ENCODE data around the gene RIMBP2.

Gene RIMBP2

DNA sequence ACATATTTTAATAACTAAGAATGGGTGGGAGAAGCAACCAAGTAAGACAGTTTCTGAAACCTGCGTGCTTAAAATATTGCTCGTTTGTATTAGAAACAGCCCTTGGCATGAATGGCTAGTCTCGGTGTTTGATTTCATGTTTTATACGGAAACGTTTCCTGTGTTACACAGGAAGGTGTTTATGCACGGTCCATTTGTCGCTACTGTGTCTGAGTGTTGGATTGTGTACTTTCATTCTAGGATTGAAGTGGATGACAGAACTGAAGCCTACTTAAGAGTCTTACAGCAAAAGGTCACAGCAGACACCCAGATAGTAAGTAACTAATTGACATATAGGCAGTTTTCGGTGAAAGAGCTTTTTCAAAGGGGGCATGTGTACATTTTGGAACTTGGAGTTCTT is 358.9 kb downstream of the RIMBP2 start:
- no peak for TF ChIP-seq GATA2 (IDR thresholded peaks at IDR 0.05; ENCODE audit: low read depth, low read length)
- no peak for TF ChIP-seq GATA3 (IDR thresholded peaks at IDR 0.05; ENCODE audit: low read depth, low read length)

DNA sequence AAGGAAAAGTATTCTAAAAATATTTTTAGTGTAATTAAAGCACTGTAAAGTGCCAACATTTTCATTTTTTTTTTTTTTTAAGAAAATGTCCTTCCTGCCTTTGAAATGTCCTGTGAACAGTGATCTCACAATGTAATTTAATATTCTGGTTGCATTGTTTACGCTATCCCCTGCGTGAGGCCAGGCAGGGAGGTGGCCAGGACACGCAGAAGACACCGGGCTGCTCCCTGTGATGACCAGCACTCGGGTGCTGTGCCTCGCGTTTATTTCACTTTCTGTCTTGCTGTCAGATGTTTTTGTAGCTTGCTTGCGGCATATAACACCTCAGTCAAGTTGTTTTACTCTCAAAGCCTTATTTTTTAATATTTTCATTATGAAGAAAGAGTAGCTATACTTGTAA is 359.9 kb downstream of the RIMBP2 start:
- no peak for TF ChIP-seq GATA2 (IDR thresholded peaks at IDR 0.05; ENCODE audit: low read depth, low read length)
- no peak for TF ChIP-seq GATA3 (IDR thresholded peaks at IDR 0.05; ENCODE audit: low read depth, low read length)

- no peak for TF ChIP-seq GATA2 (IDR thresholded peaks at IDR 0.05; ENCODE audit: low read depth, low read length)
- TF ChIP-seq GATA3 (IDR thresholded peaks at IDR 0.05; ENCODE audit: low read depth, low read length), result no peak
These were observed 361.7 kb downstream of the RIMBP2 start for GRCh38 chr12:130354407-130354806.

DNA sequence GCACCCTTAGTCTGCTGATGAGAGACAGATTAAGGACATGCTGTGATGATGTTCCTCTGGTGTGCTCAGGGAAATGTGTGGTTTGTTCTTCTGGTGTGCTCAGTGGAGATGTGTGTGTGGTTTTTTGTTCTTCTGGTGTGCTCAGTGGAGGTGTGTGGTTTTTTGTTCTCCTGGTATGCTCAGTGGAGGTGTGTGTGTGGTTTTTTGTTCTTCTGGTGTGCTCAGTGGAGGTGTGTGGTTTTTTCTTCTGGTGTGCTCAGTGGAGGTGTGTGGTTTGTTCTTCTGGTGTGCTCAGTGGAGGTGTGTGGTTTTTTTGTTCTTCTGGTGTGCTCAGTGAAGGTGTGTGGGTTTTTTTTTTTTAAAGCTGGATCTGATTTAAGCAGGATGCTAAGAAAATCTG is 363.0 kb downstream of the RIMBP2 start:
- TF ChIP-seq GATA3 (IDR thresholded peaks at IDR 0.05; ENCODE audit: low read depth, low read length) (no peak), GATA2 (IDR thresholded peaks at IDR 0.05; ENCODE audit: low read depth, low read length) (no peak)

GRCh38 chr12:130351326-130351725 is 364.8 kb downstream of the RIMBP2 start:
- TF ChIP-seq GATA2 (IDR thresholded peaks at IDR 0.05; ENCODE audit: low read depth, low read length) (no peak), GATA3 (IDR thresholded peaks at IDR 0.05; ENCODE audit: low read depth, low read length) (no peak)

DNA sequence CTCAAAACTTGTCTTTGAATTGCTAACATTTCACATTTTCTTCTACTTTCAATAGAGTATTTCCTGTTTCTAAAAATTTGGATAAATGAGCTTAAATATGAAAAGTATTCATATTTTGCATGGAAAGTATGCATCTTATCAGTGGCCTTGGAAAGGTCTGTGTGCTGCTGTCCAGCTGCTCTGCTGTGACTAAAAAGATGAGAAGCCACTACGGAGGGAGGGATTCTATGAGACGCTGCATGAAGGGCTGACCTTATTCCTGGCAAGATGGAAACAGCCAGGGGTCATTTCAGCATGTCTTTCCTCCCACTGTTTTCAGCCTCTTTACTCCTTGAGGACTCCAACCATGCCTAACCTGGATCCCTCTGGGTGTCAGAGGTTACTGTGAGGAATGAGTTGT is 365.4 kb downstream of the RIMBP2 start:
- no peak for TF ChIP-seq GATA2 (IDR thresholded peaks at IDR 0.05; ENCODE audit: low read depth, low read length)
- no peak for TF ChIP-seq GATA3 (IDR thresholded peaks at IDR 0.05; ENCODE audit: low read depth, low read length)

GRCh38 chr12:130347588-130347987 is 368.5 kb downstream of the RIMBP2 start:
- no peak for TF ChIP-seq GATA3 (IDR thresholded peaks at IDR 0.05; ENCODE audit: low read depth, low read length)
- no peak for TF ChIP-seq GATA2 (IDR thresholded peaks at IDR 0.05; ENCODE audit: low read depth, low read length)

Measured in SH-SY5Y (cell line).